NCI-H2196 (cell line): ENCODE measurements around the gene IL17RA.

Experiments
- DNase-seq: peaks from one replicate; lab custom pipeline; 2025; ENCODE audit not compliant: unreplicated experiment; lab: John Stamatoyannopoulos, UW

The IL17RA gene

DNA sequence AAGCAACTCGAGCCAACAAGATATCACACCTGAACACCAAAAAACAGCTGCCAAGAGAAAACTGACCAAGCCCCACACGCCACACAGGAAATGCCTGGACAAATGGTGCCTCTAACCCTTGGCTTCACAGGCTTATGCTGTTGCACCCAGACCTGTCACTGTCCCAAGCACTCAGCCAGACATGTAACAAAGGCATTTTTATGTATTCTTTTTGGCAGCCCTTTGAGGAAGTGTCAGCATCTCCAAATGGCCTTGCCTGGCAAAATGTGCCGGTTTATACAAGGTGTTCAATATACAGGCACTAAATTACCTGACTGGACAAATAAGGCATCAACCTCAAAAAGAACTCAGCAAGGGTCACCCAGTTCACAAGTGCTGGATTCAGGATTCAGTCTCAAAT, 68.2 kb downstream of the IL17RA start:
- peak; percentile 61 for DNase-seq

DNA sequence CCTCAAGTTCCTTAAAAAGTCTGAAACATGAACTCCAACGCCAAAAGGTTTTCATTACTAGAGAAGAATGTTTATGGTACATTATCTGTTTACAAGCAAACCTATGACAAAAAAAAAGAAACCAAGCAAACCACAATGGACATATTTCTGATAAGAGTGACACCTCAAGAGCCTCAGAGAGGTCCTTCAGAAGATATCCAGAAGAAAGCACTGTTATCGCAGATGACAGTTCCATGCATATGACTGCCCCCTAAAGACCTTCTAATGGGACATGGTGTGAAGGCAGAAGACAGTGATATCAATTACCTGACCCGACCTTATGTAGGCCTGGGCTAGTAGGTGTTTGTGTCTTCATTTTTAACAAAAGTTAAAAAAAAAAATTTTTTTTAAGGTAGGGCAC, 71.1 kb downstream of the IL17RA start:
- DNase-seq, result no peak

GRCh38 chr22:17157714-17158113, 72.9 kb downstream of the IL17RA start:
- no peak for DNase-seq

- DNase-seq, result no peak
Observed at GRCh38 chr22:17158176-17158567, 73.4 kb downstream of the IL17RA start.

GRCh38 chr22:17158568-17159503, 74.0 kb downstream of the IL17RA start, which contains the start of gene HDHD5:
Gene HDHD5, minus strand, starts transcription at chr22:17159277. Its CDS starts 26 bp downstream, at chr22:17159251.
- peak; percentile 85 for DNase-seq

- peak; percentile 42 for DNase-seq
Observed at GRCh38 chr22:17159504-17159951, 74.7 kb downstream of the IL17RA start.

GRCh38 chr22:17161991-17162390, 77.2 kb downstream of the IL17RA start:
- no peak for DNase-seq

DNA sequence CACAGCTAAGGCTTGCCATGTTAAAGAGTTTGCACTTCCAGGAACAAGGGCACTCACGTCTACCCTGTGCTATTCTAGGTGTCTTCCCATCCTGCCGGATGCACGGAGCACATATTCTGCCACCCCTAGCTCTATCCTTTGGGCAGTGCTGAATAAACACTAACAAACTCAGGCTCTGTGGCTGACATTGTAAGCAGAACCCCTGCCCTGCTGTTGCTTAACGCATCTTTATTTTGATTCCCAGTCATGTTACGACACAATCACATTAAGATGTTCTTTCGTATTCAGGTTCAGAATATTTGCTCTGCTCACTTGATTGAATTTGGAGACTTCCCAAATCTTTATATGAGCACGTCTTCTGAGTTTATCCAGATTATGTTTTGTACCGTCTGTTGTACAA, 77.9 kb downstream of the IL17RA start:
- DNase-seq, result no peak

GRCh38 chr22:17164392-17165024, 79.7 kb downstream of the IL17RA start:
- no peak for DNase-seq
